ENCODE results near the gene ATOH8.
A peak's percentile ranks its signal among the peaks of the same experiment; 100 is the strongest.

The ATOH8 gene

DNA sequence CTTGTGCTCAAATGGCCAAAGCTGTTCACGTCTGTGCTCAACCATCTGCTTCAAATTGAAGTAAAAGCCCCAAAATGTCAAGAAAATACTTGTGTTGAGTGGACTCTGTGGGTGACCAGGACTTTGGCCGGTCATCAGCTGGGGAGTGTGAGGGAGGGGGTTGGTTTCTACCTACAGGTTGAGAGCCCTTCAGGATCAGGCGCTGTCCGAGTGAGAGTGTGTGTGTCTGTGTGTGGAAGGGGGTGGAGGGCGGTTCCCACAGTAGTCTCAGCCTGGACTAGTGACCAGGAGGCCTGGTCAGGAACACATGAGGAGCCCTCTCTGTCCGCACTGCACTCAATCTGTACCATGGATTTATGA is 34.2 kb downstream of the ATOH8 start:
- H3K27me3 ChIP-seq (ENCODE audit: insufficient read depth, low read length) = no peaks in the 10 kb centered on the region
- no peak overlapping the region for H3K27ac ChIP-seq (ENCODE audit: low read depth, low read length)
- H3K79me2 ChIP-seq (ENCODE audit: control insufficient read depth, insufficient read depth, low read length, unreplicated experiment) = no peaks in the 10 kb centered on the region
- H3K4me3 ChIP-seq (ENCODE audit: low read depth, low read length) = no peak overlapping the region
- peaks cover 56% of the 10 kb centered on the region for H3K4me1 ChIP-seq (ENCODE audit: control insufficient read depth, insufficient read depth, low read length, unreplicated experiment)
- peaks cover 12% of the 10 kb centered on the region for H3K36me3 ChIP-seq (ENCODE audit: insufficient read depth, low read length)
- no peak overlapping the region for H2AFZ ChIP-seq (ENCODE audit: low read length, unreplicated experiment)

- H2AFZ ChIP-seq (ENCODE audit: low read length, unreplicated experiment) = no peak overlapping the region
- H3K4me3 ChIP-seq (ENCODE audit: low read depth, low read length) = no peak overlapping the region
- peaks cover 62% of the 10 kb centered on the region for H3K4me1 ChIP-seq (ENCODE audit: control insufficient read depth, insufficient read depth, low read length, unreplicated experiment)
- H3K27me3 ChIP-seq (ENCODE audit: insufficient read depth, low read length) = no peaks in the 10 kb centered on the region
- no peak overlapping the region for H3K27ac ChIP-seq (ENCODE audit: low read depth, low read length)
- H3K36me3 ChIP-seq (ENCODE audit: insufficient read depth, low read length) = peaks cover 11% of the 10 kb centered on the region
- H3K79me2 ChIP-seq (ENCODE audit: control insufficient read depth, insufficient read depth, low read length, unreplicated experiment) = no peaks in the 10 kb centered on the region
Measured at GRCh38 chr2:85788603-85789002, 34.8 kb downstream of the ATOH8 start.

- Histone ChIP-seq H3K79me2 (ENCODE audit: control insufficient read depth, insufficient read depth, low read length, unreplicated experiment) (no peaks in the 10 kb centered on the region), H3K4me3 (ENCODE audit: low read depth, low read length) (no peak overlapping the region), H3K36me3 (ENCODE audit: insufficient read depth, low read length) (peaks cover 11% of the 10 kb centered on the region), H3K4me1 (ENCODE audit: control insufficient read depth, insufficient read depth, low read length, unreplicated experiment) (peaks cover 67% of the 10 kb centered on the region), H3K27ac (ENCODE audit: low read depth, low read length) (no peak overlapping the region), H3K27me3 (ENCODE audit: insufficient read depth, low read length) (no peaks in the 10 kb centered on the region), H2AFZ (ENCODE audit: low read length, unreplicated experiment) (no peak overlapping the region)
Measured at GRCh38 chr2:85789271-85789670, 35.5 kb downstream of the ATOH8 start.

GRCh38 chr2:85790032-85790431 is 36.2 kb downstream of the ATOH8 start:
- Histone ChIP-seq H3K36me3 (ENCODE audit: insufficient read depth, low read length) (peaks cover 11% of the 10 kb centered on the region), H3K27ac (ENCODE audit: low read depth, low read length) (no peak overlapping the region), H2AFZ (ENCODE audit: low read length, unreplicated experiment) (no peak overlapping the region), H3K4me1 (ENCODE audit: control insufficient read depth, insufficient read depth, low read length, unreplicated experiment) (peaks cover 69% of the 10 kb centered on the region), H3K27me3 (ENCODE audit: insufficient read depth, low read length) (no peaks in the 10 kb centered on the region), H3K4me3 (ENCODE audit: low read depth, low read length) (no peak overlapping the region), H3K79me2 (ENCODE audit: control insufficient read depth, insufficient read depth, low read length, unreplicated experiment) (no peaks in the 10 kb centered on the region)

- peaks cover 62% of the 10 kb centered on the region for H3K4me1 ChIP-seq (ENCODE audit: control insufficient read depth, insufficient read depth, low read length, unreplicated experiment)
- no peaks in the 10 kb centered on the region for H3K79me2 ChIP-seq (ENCODE audit: control insufficient read depth, insufficient read depth, low read length, unreplicated experiment)
- H2AFZ ChIP-seq (ENCODE audit: low read length, unreplicated experiment) = no peak overlapping the region
Measured at GRCh38 chr2:85790499-85791188, 36.9 kb downstream of the ATOH8 start.

GRCh38 chr2:85791704-85792565 is 38.1 kb downstream of the ATOH8 start:
- Histone ChIP-seq H3K4me3 (ENCODE audit: low read depth, low read length) (peak overlapping the region; percentile 32; the same call in 1 of the 2 replicates), H3K79me2 (ENCODE audit: control insufficient read depth, insufficient read depth, low read length, unreplicated experiment) (no peaks in the 10 kb centered on the region), H3K4me1 (ENCODE audit: control insufficient read depth, insufficient read depth, low read length, unreplicated experiment) (peaks cover 61% of the 10 kb centered on the region), H3K27ac (ENCODE audit: low read depth, low read length) (peak overlapping the region; percentile 75), H2AFZ (ENCODE audit: low read length, unreplicated experiment) (no peak overlapping the region), H3K27me3 (ENCODE audit: insufficient read depth, low read length) (no peaks in the 10 kb centered on the region), H3K36me3 (ENCODE audit: insufficient read depth, low read length) (peaks cover 6% of the 10 kb centered on the region; the same call in 1 of the 2 replicates)

More at GRCh38 chr2:85790499-85791188, 36.9 kb downstream of the ATOH8 start:
- H3K4me3 ChIP-seq (ENCODE audit: low read depth, low read length) = no peak overlapping the region
- H3K27ac ChIP-seq (ENCODE audit: low read depth, low read length) = no peak overlapping the region
- peaks cover 11% of the 10 kb centered on the region for H3K36me3 ChIP-seq (ENCODE audit: insufficient read depth, low read length)
- no peaks in the 10 kb centered on the region for H3K27me3 ChIP-seq (ENCODE audit: insufficient read depth, low read length)

- no peaks in the 10 kb centered on the region for H3K79me2 ChIP-seq (ENCODE audit: control insufficient read depth, insufficient read depth, low read length, unreplicated experiment)
- peak overlapping the region; percentile 32; the same call in 1 of the 2 replicates for H3K4me3 ChIP-seq (ENCODE audit: low read depth, low read length)
- H3K27me3 ChIP-seq (ENCODE audit: insufficient read depth, low read length) = no peaks in the 10 kb centered on the region
- peaks cover 61% of the 10 kb centered on the region for H3K4me1 ChIP-seq (ENCODE audit: control insufficient read depth, insufficient read depth, low read length, unreplicated experiment)
- H3K27ac ChIP-seq (ENCODE audit: low read depth, low read length) = peak overlapping the region; percentile 75
- no peak overlapping the region for H2AFZ ChIP-seq (ENCODE audit: low read length, unreplicated experiment)
- peaks cover 1% of the 10 kb centered on the region; the same call in 1 of the 2 replicates for H3K36me3 ChIP-seq (ENCODE audit: insufficient read depth, low read length)
Measured at GRCh38 chr2:85792783-85793441, 39.1 kb downstream of the ATOH8 start.

- Histone ChIP-seq H3K27ac (ENCODE audit: low read depth, low read length) (no peak overlapping the region), H3K27me3 (ENCODE audit: insufficient read depth, low read length) (no peaks in the 10 kb centered on the region), H2AFZ (ENCODE audit: low read length, unreplicated experiment) (no peak overlapping the region), H3K36me3 (ENCODE audit: insufficient read depth, low read length) (no peaks in the 10 kb centered on the region), H3K79me2 (ENCODE audit: control insufficient read depth, insufficient read depth, low read length, unreplicated experiment) (no peaks in the 10 kb centered on the region), H3K4me3 (ENCODE audit: low read depth, low read length) (no peak overlapping the region), H3K4me1 (ENCODE audit: control insufficient read depth, insufficient read depth, low read length, unreplicated experiment) (peaks cover 57% of the 10 kb centered on the region)
Measured at GRCh38 chr2:85793584-85793983, 39.8 kb downstream of the ATOH8 start.

DNA sequence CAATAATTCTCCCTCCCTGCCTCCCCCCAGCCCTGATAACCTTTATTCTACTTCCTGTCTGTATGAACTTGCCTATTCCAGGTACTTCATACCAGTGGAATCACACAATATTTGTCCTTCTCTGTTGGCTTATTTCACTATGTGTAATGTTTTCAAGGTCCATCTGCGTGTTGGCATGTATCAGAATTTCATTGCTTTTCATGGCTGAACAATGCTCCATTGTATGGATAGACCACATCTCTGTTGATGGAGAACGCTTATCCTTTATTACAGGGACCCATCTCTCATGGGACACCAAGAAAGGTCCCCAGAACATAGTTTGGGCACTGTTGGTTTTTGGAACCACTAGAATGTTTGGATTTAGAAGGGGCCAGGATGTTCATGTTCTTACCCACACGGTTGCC is 40.2 kb downstream of the ATOH8 start:
- no peaks in the 10 kb centered on the region for H3K79me2 ChIP-seq (ENCODE audit: control insufficient read depth, insufficient read depth, low read length, unreplicated experiment)
- H3K4me3 ChIP-seq (ENCODE audit: low read depth, low read length) = no peak overlapping the region
- no peak overlapping the region for H2AFZ ChIP-seq (ENCODE audit: low read length, unreplicated experiment)
- H3K27ac ChIP-seq (ENCODE audit: low read depth, low read length) = no peak overlapping the region
- H3K36me3 ChIP-seq (ENCODE audit: insufficient read depth, low read length) = no peaks in the 10 kb centered on the region
- peaks cover 53% of the 10 kb centered on the region for H3K4me1 ChIP-seq (ENCODE audit: control insufficient read depth, insufficient read depth, low read length, unreplicated experiment)
- no peaks in the 10 kb centered on the region for H3K27me3 ChIP-seq (ENCODE audit: insufficient read depth, low read length)

DNA sequence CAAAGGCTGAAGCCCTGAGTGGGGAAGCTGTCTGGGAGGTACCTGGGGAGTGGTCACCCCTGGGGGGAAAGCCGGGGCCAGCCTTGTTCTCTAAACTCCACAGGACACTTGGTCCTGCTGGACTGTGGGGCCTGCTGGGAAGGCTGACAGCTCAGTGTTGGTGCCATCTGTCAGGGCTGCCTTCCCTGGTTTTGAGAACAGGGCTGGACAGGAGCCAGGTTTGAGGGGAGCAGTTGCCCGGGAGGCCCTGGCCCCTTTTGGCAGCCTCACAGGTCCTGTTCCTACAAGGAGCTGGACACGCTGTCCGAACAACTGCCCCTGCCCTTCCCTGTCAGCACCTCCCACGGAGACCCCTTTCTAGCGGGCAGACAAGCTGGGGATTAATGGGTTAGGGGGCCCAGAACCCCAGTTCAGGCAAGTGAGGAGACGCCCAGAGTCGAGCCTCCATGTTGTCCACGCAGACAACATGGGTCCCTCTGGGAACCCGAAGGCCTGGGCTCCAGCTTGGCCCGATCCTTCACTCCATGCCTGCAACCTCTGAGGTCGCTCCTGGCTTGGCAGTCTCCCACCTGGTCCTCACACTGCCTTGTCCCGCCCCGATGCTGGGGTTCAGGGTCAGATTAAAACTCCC is 40.8 kb downstream of the ATOH8 start:
- H3K79me2 ChIP-seq (ENCODE audit: control insufficient read depth, insufficient read depth, low read length, unreplicated experiment) = no peaks in the 10 kb centered on the region
- H3K4me3 ChIP-seq (ENCODE audit: low read depth, low read length) = no peak overlapping the region
- H2AFZ ChIP-seq (ENCODE audit: low read length, unreplicated experiment) = no peak overlapping the region
- peaks cover 55% of the 10 kb centered on the region for H3K4me1 ChIP-seq (ENCODE audit: control insufficient read depth, insufficient read depth, low read length, unreplicated experiment)
- H3K27me3 ChIP-seq (ENCODE audit: insufficient read depth, low read length) = no peaks in the 10 kb centered on the region
- no peaks in the 10 kb centered on the region for H3K36me3 ChIP-seq (ENCODE audit: insufficient read depth, low read length)
- H3K27ac ChIP-seq (ENCODE audit: low read depth, low read length) = no peak overlapping the region
